DMS114 treated with DMSO at 0.1 percent for 48 hours (cell line): ENCODE results near the gene FKBP7.
"Not testable (repeated sequence)": the region's sequence is repeated elsewhere in the genome, so short reads cannot be mapped to it uniquely, and the experiment has no call there.

Experiments
- DNase-seq: peaks from one replicate; lab custom pipeline; 2025; ENCODE audit not compliant: unreplicated experiment; lab: John Stamatoyannopoulos, UW

FKBP7 gene

DNA sequence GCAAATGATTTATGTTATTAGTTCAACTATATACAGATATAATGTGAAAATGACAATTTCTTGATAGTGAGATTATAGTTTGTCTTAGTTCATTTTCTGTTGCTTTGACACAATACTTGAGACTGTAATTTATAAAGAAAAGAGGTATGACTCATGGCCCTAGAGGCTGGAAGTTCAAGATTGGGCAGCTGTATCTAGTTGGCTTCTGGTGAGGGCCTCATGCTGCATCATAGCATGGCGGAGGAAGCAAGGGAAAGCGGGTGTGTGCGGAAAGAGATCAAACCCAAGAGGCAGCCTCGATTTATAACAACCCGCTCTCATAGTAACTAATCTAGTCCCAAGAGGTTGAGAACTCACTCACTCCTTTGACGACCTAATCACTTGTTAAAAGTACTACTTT lies 13.2 kb upstream of the FKBP7 start:
- no peak for DNase-seq

DNA sequence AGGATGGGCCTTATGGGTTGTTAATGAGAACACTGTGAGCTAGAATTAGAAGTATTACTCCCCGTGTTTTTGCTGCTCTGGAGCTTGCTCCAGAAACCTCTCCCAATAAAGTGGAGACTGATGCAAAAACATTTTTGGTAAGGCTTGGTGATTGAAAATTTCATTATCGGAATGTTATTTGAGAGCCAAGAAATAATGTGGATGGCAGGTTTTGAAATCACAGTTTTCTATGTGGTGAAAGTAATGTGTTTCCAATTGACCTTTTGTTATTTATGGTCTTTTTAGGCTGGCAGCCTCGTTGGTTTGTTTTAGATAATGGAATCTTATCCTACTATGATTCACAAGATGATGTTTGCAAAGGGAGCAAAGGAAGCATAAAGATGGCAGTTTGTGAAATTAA lies 7.0 kb upstream of the FKBP7 start:
- no peak for DNase-seq

DNA sequence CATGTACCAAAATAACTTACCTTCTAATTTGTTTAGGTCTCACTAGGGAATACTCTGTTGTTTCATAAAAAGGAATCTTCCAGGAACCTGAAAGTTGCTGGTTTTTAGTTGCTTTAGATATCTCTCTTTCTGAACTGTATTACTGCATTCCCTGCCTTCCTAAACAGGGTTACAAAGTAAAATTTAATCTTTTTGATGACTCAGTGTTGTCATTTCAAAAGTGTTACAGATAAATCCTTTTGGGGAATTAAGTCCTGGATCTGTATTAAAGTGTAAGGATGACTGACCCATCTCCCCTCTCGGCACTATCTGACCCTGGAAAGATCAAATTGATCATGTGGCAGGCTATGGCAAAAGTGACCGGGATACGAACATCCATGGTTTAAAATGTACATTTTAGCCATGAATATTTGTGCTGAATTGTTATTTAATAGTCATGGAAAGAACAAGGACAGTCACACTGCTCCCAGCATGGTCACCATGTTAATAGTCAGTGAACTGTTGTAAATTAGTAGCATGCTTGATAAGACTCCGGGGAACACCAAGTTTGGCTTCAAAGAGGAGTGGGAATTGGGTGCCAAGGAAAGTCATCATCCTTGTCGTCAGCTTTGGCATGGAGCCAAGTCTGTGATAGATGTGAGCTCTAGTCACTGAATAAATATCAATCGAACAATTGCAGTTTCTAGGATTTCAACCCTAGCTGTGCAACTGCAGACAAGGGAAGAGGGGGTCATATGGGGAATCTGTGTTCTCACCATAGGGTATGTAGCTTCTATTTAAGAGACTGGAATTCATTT lies 6.0 kb upstream of the FKBP7 start:
- no peak for DNase-seq

DNA sequence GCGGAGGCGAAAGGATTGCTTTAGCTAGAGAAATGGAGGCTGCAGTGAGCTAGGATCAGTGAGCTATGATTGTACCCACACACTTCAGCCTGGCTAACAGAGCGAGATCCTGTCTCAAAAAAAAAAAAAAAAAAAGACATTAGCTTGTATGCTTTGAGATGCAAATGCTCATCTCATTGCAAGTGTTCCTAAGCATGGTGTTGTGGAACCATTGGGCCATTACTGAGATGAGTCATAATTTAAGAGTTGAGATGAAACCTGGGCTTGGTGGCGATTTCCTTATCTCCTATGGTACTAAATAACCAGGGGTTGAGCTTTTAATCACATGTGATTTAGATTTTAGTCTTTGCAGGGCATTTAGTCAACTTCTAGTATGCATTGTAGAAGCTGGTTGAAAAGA lies 4.0 kb upstream of the FKBP7 start:
- DNase-seq = no peak

DNA sequence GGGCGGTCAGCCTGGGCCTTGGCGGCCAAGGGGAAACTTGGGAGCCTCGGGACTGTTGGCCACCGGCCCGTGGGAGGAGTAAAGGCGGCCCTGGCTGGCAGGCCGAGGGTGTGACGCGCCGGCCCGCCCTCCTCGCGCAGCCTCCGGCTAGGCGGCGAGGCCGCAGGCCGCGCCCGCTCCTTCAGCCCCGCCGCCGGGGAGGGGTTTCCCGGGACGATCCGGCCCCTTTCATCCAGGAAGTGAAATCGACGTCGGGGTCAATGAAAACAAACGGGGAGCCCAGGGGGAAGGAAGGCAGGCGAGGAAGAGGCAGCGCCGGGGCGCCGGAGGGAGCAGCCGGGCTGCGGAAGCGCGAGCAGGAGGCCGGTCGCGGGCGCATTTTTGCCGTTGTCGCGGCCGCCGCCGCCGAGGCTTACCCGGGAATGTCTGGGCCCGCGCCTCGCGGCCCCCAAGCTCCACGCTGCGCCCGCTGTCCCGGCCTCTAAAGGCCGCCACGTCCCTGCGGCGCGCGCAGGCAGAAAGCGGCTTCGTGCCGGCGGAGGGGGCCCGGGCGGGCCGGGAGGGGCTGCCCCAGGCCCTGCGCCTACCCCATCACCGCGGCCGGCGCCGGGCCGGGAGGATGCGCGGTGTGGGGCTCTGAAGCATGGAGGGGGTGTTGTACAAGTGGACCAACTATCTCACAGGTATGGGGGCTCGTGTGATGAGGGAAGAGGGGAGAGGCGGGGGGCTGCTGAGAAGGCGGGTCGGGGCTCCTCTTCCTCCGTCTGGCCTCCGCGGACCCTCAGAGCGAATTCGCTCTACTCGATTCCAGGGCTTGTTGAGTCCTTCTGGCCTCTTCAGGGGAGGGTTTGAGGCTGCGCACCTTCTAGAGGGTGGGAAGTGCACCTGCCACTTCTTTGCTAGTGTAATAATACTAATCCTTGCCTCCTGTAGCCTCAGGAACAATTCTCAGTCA lies 2.1 kb upstream of the FKBP7 start, which contains the start of gene PLEKHA3:
TSS of gene PLEKHA3 (plus strand) at position 231 of the 955 bp plus-strand sequence. CDS start at position 644, 413 bp downstream.
- DNase-seq = peak; percentile 65

DNA sequence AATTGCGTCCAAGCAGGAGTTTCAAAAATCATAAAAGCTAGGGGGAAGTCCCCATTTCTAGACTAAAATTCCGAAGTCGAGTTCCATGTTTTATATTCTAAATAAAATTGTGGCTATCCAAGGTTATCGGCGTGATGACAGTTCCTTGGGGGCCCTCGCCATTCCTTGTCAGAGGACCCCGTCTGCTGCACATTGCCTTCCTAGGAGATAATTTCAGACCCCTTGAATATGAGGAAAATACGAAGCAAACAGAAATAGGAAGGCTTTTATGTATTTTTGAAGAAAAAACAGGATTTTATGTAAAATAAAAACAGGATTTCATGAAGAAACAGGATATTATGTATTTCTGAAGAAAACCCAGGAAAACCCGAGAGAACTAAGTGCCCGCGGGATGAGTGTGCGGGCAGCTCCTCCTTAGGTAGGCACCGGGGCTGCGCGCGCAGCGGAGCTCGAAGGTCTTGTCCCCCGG lies 1.4 kb upstream of the FKBP7 start:
- DNase-seq = no peak

DNA sequence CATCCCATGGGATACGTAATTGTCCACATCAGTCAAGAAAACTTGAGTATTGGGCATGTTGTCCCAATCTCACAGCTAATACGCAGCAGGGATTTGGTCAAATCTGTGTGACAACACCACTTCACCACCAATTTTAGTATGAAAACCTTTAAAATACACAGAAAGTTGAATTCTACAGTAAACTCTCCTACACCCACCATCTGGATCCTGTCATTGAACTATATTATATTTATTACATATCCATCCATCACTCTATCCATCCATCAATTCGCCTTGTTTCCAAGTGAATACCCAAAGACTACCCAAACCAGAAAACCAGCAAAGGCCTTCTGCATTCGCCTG lies 846 bp upstream of the FKBP7 start:
- DNase-seq = no peak

DNA sequence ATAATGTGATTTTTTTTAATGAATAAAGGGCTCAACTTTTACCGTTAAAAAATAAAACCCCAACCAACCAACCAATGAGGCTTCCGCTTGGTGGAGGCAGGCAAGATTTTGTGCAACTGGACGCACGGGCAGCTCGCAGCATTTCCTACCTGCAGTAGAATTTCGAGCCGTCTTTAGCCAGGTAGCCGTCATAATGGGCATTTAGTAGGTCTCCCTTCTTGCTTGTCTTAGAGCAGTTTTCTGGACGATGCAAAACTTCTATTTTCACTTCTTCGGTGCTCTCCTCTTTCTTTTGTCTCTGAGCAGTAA lies 316 bp downstream of the FKBP7 start:
- no peak for DNase-seq

DNA sequence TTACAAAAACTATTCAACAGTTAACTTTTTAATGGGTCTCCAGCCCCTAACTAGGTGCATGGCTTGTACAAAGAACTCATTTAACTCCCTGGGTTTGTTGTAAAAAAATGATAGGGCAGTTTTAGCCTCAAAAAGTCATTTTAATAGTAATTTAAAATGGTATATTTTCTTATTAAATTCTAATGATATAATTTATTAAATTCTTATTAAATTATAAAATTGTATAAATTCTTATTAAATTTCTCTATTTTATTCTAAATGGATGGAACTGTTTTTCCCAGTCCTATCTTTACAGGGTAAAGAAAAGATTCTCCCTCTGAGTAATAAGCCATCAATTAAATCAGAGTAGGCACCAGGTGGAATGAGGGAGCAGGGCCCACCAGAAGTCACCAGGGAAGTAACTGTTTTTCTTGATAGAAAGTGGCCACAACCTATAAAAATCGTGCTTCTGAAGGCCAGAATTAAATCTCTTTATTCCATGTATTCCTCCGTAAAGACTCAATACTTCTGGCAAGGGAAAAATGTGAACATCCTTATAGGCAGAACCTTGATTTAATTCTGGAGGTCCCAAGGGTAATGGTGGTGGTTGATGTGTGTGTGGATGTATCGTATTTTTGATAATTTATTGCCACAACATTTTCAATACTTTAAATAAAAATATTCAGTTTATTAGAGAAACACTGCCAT lies 814 bp downstream of the FKBP7 start:
- DNase-seq = no peak

DNA sequence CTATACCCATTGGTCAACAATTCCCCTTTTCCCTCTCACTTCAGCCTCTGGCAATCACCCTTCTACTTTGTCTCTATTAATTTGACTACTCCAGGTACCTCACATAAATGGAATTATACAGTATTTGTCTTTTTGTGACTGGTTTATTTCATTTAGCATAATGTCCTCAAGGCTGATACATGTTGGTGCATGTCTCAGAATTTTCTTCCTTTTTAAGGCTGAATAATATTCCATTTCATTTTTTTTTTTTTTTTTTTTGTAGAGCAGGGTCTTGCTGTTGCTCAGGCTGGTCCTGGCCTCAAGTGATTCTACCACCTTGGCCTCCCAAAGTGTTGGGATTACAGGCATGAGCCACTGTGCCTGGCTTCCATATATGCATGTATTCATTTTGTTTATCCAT lies 1.9 kb downstream of the FKBP7 start:
- DNase-seq = no peak

DNA sequence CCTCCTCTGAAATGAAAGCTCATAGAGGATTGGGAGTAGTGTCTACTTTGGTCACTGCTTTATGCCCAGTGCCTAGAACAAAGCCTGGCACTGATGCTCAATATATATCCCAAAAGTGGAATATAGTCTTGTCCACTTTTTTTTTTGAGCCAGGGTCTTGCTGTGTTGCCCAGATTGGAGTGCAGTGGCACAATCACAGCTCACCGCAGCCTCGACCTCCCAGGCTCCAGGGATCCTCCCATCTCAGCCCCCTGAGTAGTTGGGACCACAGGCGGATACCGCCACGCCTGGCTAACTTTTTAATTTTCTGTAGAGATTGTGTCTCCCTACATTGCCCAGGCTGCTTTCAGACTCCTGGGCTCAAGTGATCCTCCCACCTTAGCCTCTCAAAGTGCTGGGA lies 3.8 kb downstream of the FKBP7 start:
- DNase-seq = no peak

DNA sequence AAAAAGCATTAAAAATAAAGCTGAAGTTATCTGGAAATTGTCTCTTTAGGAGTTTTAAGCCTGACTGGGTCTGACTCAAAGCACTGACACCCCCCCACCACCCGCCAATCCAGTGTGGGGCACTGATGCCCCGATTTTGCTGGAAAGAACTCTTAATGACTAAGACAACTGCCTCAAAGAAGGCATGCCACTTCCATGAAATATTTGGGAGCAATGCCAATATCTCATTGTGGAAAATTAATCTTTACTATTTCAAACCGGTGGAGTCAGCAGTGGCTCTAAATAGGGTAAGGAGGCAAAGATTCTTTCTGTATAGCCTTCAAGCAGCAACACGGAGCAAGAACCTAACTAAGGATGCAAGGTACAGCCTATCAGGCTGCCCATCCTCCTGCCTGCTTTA lies 4.5 kb downstream of the FKBP7 start:
- DNase-seq = no peak

DNA sequence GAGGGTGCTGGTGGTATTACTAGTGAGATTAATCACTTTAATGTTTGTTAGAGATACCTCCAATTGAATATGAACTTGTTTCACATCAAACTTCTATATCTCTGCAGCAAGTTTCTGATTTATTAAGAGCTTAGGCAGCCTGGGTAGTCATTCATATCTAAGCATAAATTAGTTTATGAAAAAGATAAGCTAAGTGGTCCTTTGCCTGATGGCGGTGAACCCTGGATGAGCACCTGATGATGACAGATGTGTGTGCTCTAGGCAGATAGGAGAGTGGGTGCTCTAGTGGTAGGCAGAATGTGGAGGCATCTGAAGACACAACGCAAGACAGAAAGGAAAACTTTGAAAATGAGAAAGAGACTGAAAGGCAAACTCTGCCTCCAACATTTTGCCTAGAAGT lies 5.0 kb downstream of the FKBP7 start:
- no peak for DNase-seq

DNA sequence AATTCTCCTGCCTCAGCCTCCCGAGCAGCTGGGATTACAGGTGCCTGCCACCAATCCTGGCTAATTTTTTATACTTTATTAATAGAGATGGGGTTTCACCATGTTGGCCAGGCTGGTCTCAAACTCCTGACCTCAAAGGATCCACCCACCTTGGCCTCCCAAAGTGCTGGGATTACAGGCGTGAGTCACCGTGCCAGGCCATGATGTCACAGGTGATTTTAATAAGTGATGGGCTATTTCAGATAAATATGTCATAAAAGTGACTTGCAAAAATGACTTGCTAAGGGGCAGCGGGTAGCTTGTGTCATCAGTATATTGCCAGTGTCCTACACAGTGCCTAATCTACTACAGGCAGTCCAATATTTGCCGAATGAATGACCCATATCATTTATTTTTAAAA lies 7.1 kb downstream of the FKBP7 start:
- DNase-seq = not testable (repeated sequence)

DNA sequence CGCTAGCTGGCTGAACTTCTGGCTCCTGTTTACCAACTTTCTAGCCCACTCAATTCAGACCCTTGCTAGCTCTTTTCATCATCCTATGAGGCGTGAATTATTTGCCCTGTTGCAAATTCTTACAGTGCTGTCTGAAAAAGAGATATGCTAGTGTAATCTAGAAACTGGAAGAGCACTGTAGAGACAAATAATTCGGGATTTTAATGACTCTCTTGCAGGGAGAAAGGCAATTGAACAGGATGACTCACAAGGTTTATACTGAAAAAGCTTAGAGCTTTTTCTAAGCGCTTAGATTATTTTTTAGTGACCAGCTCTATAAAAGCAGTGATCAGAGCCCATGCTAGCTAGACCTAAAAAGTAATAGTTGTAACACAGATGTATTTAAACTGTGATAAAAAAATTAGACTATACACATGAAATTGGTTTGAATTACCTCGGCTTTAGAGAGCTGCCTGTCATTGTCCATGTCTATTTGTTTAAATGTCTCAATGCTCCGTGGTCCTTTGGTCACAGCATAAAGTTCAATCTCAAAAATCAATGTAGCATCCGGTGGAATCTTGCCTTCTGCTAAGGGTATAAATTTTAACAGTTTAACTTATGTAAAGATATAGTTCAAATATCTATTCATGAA lies 9.1 kb downstream of the FKBP7 start:
- no peak for DNase-seq

DNA sequence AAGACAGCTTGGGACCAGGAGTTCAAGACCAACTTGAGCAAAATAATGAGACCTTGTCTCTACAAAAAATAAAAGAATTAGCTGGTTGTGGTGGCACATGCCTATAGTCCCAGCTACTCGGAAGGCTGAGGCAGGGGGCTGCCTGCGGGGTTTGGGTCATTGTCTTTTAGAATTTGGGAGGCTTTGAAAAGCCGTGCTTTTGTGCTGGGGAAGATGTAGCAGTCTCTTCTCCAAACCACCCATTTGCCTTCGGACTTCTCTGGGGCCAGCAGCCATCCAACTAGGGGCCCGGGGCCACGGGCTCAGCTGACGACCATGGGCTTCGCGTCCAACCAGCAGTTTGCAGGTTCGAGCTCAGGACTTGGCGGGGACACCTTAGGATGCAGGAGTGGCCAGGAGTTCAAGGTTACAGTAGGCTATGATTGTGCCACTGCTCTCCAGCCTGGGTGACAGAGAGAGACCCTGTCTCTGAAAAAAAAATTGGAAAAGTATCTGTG lies 21.0 kb downstream of the FKBP7 start:
- no peak for DNase-seq

DNA sequence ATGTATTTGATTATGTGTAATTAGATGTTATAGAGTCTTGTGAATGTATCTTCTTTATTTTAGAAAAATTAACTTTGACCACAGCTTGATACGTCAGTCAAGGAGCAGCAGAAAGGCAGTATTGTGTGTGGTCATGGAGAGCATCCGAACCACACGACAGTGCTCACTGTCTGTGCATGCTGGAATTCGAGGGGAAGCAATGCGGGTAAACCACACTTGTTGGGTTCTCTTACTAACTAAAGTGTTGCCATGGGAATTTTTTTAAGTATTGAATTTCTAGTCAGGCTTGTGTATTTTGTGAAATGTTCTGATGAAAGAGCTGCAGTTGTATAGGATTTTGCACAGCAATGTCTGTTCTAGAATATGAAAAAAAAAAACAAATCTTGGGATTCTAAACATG lies 22.5 kb downstream of the FKBP7 start:
- no peak for DNase-seq

DNA sequence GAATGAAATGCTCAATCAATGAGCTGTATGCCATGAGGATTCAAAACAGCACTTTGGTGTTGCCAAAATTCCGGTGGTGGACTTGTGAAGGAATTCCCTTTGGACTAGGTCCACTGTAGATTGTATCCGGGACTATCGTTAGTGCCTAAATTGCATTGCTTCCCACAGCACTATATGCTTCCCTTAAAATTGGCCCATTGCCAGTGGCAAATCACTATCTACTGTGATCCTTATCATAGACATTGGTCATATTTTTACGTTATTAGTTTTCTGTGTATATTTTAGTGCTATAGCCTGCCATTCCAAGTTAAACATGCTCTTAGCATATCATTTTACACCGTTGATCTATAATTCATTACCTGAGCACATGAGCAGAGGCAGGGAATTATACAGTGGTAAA lies 25.5 kb downstream of the FKBP7 start:
- no peak for DNase-seq

DNA sequence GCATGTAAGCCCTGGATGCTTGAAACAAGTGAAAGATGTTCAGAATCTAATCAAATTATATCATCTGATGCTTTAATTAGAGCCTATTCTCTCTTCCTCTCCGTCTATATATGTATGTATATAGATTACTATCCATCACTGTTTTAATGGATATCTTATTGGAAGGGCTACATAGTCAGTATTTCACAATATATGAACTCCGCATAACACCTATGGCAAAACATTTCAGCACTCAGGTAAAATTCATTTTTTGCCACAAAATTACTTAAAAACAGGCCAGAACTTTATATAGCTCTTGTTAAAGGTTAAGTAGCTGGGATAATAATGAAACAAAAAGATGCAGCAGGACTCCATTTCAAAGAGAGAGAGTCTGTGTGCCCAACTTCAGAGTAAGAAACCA lies 26.1 kb downstream of the FKBP7 start:
- DNase-seq = no peak

DNA sequence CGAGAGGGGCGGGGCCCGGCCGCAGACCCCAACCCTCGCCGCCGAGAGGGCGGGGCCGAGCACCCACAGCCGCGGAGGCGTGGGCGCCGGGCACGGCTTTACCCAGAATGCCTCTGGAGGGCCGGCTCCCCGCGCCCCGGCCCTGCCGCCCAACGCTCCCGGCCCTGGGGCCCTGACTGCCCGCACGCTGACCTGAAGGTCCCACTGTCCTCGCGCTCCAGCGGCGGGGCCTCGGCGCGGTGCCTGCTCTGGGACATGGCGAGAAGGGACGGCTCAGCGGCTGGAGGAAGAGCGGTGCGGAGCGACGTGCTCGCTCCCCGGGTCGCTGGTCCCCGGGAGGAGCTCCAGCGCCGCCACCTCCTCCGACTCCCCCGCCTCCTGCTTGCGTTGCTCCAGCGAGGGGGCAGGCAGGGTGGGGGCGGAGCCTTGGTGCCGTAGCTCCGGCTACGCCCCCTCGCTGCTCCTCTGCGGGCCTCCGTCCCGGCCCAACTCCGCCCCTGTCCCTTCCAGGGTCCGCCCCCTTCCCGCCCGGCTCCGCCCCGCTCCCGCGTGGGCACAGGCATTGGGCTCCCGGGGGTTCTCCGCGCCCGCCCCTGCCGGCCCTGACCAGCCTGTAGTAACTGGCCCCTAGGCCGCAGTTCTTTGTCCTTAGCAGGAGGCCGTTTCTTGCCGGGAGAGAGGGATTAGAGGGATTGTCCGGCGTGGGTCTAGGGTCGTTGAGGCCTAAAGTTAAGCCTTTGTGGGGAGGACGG lies 27.4 kb downstream of the FKBP7 start, which contains the start of the genes PJVK and PRKRA:
TSS of gene PJVK (plus strand) at position 605 of the 752 bp plus-strand sequence. CDS start 2,032 bp downstream, outside the sequence.
TSS of gene PRKRA (minus strand) at position 402 of the 752 bp plus-strand sequence. CDS start at position 257, 145 bp downstream.
- DNase-seq = peak; percentile 84
